Astrocyte (in vitro differentiated cells and primary cell): ENCODE data around the gene VEZT. TPM values are rescaled to one million over a fixed set of nuclear protein-coding genes. Genes with fewer than 3 reads are reported as not detected.
A peak's percentile ranks its signal among the peaks of the same experiment; 100 is the strongest.

ENCODE experiments used
- DNase-seq: peaks from one replicate; pipeline ENCODE4 v3.0.0-alpha.2; 2010; ENCODE audit warnings: low read depth
- FAIRE-seq: peaks from 2 replicates; lab custom pipeline; 2011; peaks lifted over from hg19 to GRCh38; lab: Jason Lieb, UNC
- H2AFZ ChIP-seq: 2 replicates; pipeline ENCODE4 v1.6.0; 2012; ENCODE audit warnings: low read depth, low read length, inconsistent platforms
- H3K27ac ChIP-seq: 2 replicates; pipeline ENCODE4 v1.5.1; 2011; ENCODE audit warnings: low read depth, low read length, inconsistent platforms
- H3K27me3 ChIP-seq: 2 replicates; pipeline ENCODE4 v1.6.0; 2011; ENCODE audit warnings: low read length, inconsistent platforms; ENCODE audit not compliant: insufficient read depth
- H3K36me3 ChIP-seq: 2 replicates; pipeline ENCODE4 v1.5.1; 2011; ENCODE audit warnings: low read length, inconsistent platforms; ENCODE audit not compliant: insufficient read depth
- H3K4me1 ChIP-seq: 2 replicates; pipeline ENCODE4 v1.5.1; 2011; ENCODE audit warnings: low read length, inconsistent platforms; ENCODE audit not compliant: insufficient read depth
- H3K4me2 ChIP-seq: 2 replicates; pipeline ENCODE4 v1.6.0; 2012; ENCODE audit warnings: low read length, inconsistent platforms
- H3K4me3 ChIP-seq: 2 replicates; pipeline ENCODE4 v1.5.1; 2011; ENCODE audit warnings: low read depth, mild to moderate bottlenecking, low read length, inconsistent platforms; ENCODE audit not compliant: insufficient read depth
- H3K79me2 ChIP-seq: 2 replicates; pipeline ENCODE4 v1.6.0; 2012; ENCODE audit warnings: mild to moderate bottlenecking, low read length, inconsistent platforms; ENCODE audit not compliant: insufficient read depth
- H3K9ac ChIP-seq: 2 replicates; pipeline ENCODE4 v1.6.0; 2012; ENCODE audit warnings: mild to moderate bottlenecking, low read length, inconsistent platforms
- H3K9me3 ChIP-seq: 2 replicates; pipeline ENCODE4 v1.5.1; 2012; ENCODE audit warnings: low read depth, mild to moderate bottlenecking, low read length, inconsistent platforms; ENCODE audit not compliant: insufficient read depth
- H4K20me1 ChIP-seq: 2 replicates; pipeline ENCODE4 v1.6.0; 2012; ENCODE audit warnings: low read length, inconsistent platforms; ENCODE audit not compliant: insufficient read depth
- H3K27ac Mint-ChIP-seq: one replicate; pipeline ENCODE4 v1.8.0; 2021; ENCODE audit warnings: mild to moderate bottlenecking, mixed read lengths; ENCODE audit not compliant: unreplicated experiment
- H3K27me3 Mint-ChIP-seq: one replicate; pipeline ENCODE4 v1.8.0; 2021; ENCODE audit warnings: low read depth, mixed read lengths; ENCODE audit not compliant: unreplicated experiment
- H3K36me3 Mint-ChIP-seq: one replicate; pipeline ENCODE4 v1.8.0; 2021; ENCODE audit warnings: low read depth, mixed read lengths; ENCODE audit not compliant: unreplicated experiment
- H3K4me1 Mint-ChIP-seq: one replicate; pipeline ENCODE4 v1.8.0; 2021; ENCODE audit warnings: low read depth, mixed read lengths; ENCODE audit not compliant: unreplicated experiment
- H3K4me3 Mint-ChIP-seq: one replicate; pipeline ENCODE4 v1.8.0; 2021; ENCODE audit warnings: mild to moderate bottlenecking, moderate library complexity, mixed read lengths; ENCODE audit not compliant: unreplicated experiment
- H3K9me3 Mint-ChIP-seq: one replicate; pipeline ENCODE4 v1.8.0; 2021; ENCODE audit warnings: mild to moderate bottlenecking, mixed read lengths; ENCODE audit not compliant: unreplicated experiment
- CTCF ChIP-seq: IDR thresholded peaks from 2 replicates; pipeline ENCODE4 v1.5.1; 2011; ENCODE audit warnings: low read depth, mild to moderate bottlenecking, inconsistent platforms, low read length, moderate library complexity; ENCODE audit not compliant: insufficient read depth
- EZH2 ChIP-seq: IDR thresholded peaks from 2 replicates; pipeline ENCODE4 v1.6.1; 2012; ENCODE audit warnings: mild to moderate bottlenecking, low read length, inconsistent platforms; ENCODE audit not compliant: insufficient read depth
- total RNA-seq: library from RNA; stranded (reverse); gene quantifications from 2 replicates; pipeline ENCODE4 v1.2.1, GENCODE V29; 2021

VEZT gene
- total RNA-seq, 1 donor from 2014 or later = 106 TPM

GRCh38 chr12:95213119-95213518 is 4.5 kb upstream of the VEZT start:
- H3K9ac ChIP-seq = no peak overlapping the region
- no peaks in the 10 kb centered on the region for H3K36me3 ChIP-seq
- FAIRE-seq = no peak
- H2AFZ ChIP-seq = no peak overlapping the region
- no peak overlapping the region for H3K27ac Mint-ChIP-seq
- no peaks in the 10 kb centered on the region for H3K27me3 Mint-ChIP-seq
- no peaks in the 10 kb centered on the region for H3K9me3 ChIP-seq
- H3K9me3 Mint-ChIP-seq = no peaks in the 10 kb centered on the region
- no peak overlapping the region for H3K4me3 Mint-ChIP-seq
- H3K36me3 Mint-ChIP-seq = peaks cover 9% of the 10 kb centered on the region
- H3K27ac ChIP-seq = no peak overlapping the region
- no peak for DNase-seq
- H4K20me1 ChIP-seq = peaks cover 5% of the 10 kb centered on the region
- H3K4me1 Mint-ChIP-seq = peaks cover 21% of the 10 kb centered on the region
- no peaks in the 10 kb centered on the region for H3K4me1 ChIP-seq
- H3K27me3 ChIP-seq = no peaks in the 10 kb centered on the region
- H3K4me3 ChIP-seq = no peak overlapping the region
- peaks cover 78% of the 10 kb centered on the region for H3K79me2 ChIP-seq
- H3K4me2 ChIP-seq = peak overlapping the region; percentile 26
- no peak for TF ChIP-seq CTCF
- no peak for TF ChIP-seq EZH2

GRCh38 chr12:95213928-95214327 is 3.7 kb upstream of the VEZT start:
- peaks cover 9% of the 10 kb centered on the region for H4K20me1 ChIP-seq
- Mint-ChIP-seq H3K4me1 (peaks cover 15% of the 10 kb centered on the region), H3K4me3 (peak overlapping the region; percentile 27), H3K27ac (no peak overlapping the region), H3K9me3 (no peaks in the 10 kb centered on the region), H3K36me3 (peaks cover 8% of the 10 kb centered on the region), H3K27me3 (no peaks in the 10 kb centered on the region)
- peaks cover 3% of the 10 kb centered on the region for H3K4me1 ChIP-seq
- no peak overlapping the region for H3K27ac ChIP-seq
- no peaks in the 10 kb centered on the region for H3K9me3 ChIP-seq
- no peak overlapping the region for H3K4me2 ChIP-seq
- no peaks in the 10 kb centered on the region for H3K27me3 ChIP-seq
- no peaks in the 10 kb centered on the region for H3K36me3 ChIP-seq
- no peak for FAIRE-seq
- H3K79me2 ChIP-seq = peaks cover 81% of the 10 kb centered on the region
- no peak for DNase-seq
- H3K9ac ChIP-seq = no peak overlapping the region
- H3K4me3 ChIP-seq = no peak overlapping the region
- no peak overlapping the region for H2AFZ ChIP-seq
- TF ChIP-seq EZH2 = no peak
- no peak for TF ChIP-seq CTCF

GRCh38 chr12:95214466-95214865 is 3.1 kb upstream of the VEZT start:
- no peak overlapping the region for H2AFZ ChIP-seq
- no peaks in the 10 kb centered on the region for H3K27me3 ChIP-seq
- no peak overlapping the region for H3K9ac ChIP-seq
- FAIRE-seq = no peak
- no peak for DNase-seq
- no peaks in the 10 kb centered on the region for H3K9me3 ChIP-seq
- Mint-ChIP-seq H3K4me1 (peaks cover 9% of the 10 kb centered on the region), H3K36me3 (peaks cover 3% of the 10 kb centered on the region), H3K27ac (no peak overlapping the region), H3K4me3 (peak overlapping the region; percentile 51), H3K9me3 (no peaks in the 10 kb centered on the region), H3K27me3 (no peaks in the 10 kb centered on the region)
- no peaks in the 10 kb centered on the region for H3K36me3 ChIP-seq
- H3K4me2 ChIP-seq = no peak overlapping the region
- H3K4me3 ChIP-seq = no peak overlapping the region
- H3K4me1 ChIP-seq = peaks cover 5% of the 10 kb centered on the region
- no peak for TF ChIP-seq EZH2
- peaks cover 10% of the 10 kb centered on the region for H4K20me1 ChIP-seq
- H3K27ac ChIP-seq = no peak overlapping the region
- H3K79me2 ChIP-seq = peaks cover 87% of the 10 kb centered on the region
